KMS-11 (cell line): ENCODE results near the gene LGALS1.
A peak's percentile ranks its signal among the peaks of the same experiment; 100 is the strongest.

Experiments
- H2AFZ ChIP-seq: fragments of 200-600 bp; sonication (generic); 2 replicates; pipeline ENCODE4 v1.6.1; 2016; ENCODE audit warnings: antibody characterized with exemption, mixed run types, low read depth
- H3K27ac ChIP-seq: fragments of 200-600 bp; sonication (generic); 2 replicates; pipeline ENCODE4 v1.6.1; 2016; ENCODE audit warnings: mild to moderate bottlenecking, mixed run types
- H3K27me3 ChIP-seq: fragments of 200-600 bp; sonication (generic); 2 replicates; pipeline ENCODE4 v1.6.1; 2017; ENCODE audit warnings: mild to moderate bottlenecking, low read depth, mixed run types, moderate library complexity; ENCODE audit not compliant: insufficient read depth
- H3K36me3 ChIP-seq: fragments of 200-600 bp; sonication (generic); 2 replicates; pipeline ENCODE4 v1.6.1; 2017; ENCODE audit warnings: mild to moderate bottlenecking, mixed run types; ENCODE audit not compliant: insufficient read depth
- H3K4me1 ChIP-seq: fragments of 200-600 bp; sonication (generic); 2 replicates; pipeline ENCODE4 v1.6.1; 2016; ENCODE audit warnings: mild to moderate bottlenecking, low read depth, mixed run types; ENCODE audit not compliant: poor library complexity, severe bottlenecking
- H3K4me2 ChIP-seq: fragments of 200-600 bp; sonication (generic); 2 replicates; pipeline ENCODE4 v1.7.0; 2016; ENCODE audit warnings: mild to moderate bottlenecking, mixed run types
- H3K4me3 ChIP-seq: fragments of 200-600 bp; sonication (generic); IDR thresholded peaks from 2 replicates; pipeline ENCODE4 v1.6.1; 2017; ENCODE audit warnings: low read depth, low read length, mixed read lengths; ENCODE audit not compliant: insufficient read depth
- H3K79me2 ChIP-seq: fragments of 200-600 bp; sonication (generic); 2 replicates; pipeline ENCODE4 v1.6.1; 2016; ENCODE audit warnings: low read depth, mixed run types; ENCODE audit not compliant: insufficient read depth
- H3K9ac ChIP-seq: fragments of 200-600 bp; sonication (generic); 2 replicates; pipeline ENCODE4 v1.6.1; 2016; ENCODE audit warnings: mild to moderate bottlenecking, mixed run types
- H4K20me1 ChIP-seq: fragments of 200-600 bp; sonication (generic); 2 replicates; pipeline ENCODE4 v1.6.1; 2016; ENCODE audit warnings: mild to moderate bottlenecking, mixed run types; ENCODE audit not compliant: insufficient read depth
- TF ChIP-seq, protein P1 (sequence below): fragments of 200-600 bp; sonication (generic); conservative IDR thresholded peaks from 2 replicates; pipeline ENCODE4 v1.6.1; 2017; ENCODE audit warnings: low read depth, mild to moderate bottlenecking, antibody characterized with exemption, low read length, moderate library complexity, mixed read lengths

Gene LGALS1

DNA sequence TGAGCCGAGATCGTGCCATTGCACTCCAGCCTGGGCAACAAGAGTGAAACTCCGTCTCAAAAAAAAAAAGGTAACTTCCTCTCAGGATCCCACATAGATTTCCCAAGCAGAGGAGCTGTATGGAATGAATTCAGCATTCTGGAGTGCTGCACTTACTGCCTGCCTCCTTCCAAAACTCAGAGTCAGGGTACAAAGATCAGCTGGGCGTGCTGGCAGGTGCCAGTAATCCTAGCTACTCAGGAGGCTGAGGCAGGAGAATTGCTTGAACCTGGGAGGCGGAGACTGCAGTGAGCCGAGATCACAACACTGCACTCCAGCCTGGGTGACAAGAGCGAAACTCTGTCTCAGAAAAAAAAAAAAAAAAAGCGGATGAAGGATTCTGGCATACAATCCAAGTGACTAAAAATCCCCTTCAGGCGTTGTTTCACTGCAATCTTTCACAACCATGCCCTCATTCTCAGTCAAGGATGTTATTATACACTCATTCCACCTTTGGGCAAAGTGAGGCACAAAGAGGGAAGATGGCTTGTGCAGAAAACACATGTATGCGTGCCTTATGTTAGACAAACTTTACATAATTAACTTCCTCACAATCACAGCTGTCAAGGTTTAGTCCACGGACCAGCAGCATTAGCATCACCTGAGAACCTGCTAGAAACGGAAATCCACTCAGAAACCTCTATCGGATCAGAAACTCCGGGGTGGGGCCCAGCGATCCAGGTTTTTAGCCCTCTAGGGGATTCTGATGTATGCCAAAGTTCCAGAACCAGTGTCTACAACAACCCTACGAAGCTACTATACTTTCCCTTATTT lies 9.6 kb downstream of the LGALS1 start:
- H3K79me2 ChIP-seq, result peaks cover 12% of the 10 kb centered on the region; the same call in 1 of the 2 replicates
- TF ChIP-seq, protein P1, sequence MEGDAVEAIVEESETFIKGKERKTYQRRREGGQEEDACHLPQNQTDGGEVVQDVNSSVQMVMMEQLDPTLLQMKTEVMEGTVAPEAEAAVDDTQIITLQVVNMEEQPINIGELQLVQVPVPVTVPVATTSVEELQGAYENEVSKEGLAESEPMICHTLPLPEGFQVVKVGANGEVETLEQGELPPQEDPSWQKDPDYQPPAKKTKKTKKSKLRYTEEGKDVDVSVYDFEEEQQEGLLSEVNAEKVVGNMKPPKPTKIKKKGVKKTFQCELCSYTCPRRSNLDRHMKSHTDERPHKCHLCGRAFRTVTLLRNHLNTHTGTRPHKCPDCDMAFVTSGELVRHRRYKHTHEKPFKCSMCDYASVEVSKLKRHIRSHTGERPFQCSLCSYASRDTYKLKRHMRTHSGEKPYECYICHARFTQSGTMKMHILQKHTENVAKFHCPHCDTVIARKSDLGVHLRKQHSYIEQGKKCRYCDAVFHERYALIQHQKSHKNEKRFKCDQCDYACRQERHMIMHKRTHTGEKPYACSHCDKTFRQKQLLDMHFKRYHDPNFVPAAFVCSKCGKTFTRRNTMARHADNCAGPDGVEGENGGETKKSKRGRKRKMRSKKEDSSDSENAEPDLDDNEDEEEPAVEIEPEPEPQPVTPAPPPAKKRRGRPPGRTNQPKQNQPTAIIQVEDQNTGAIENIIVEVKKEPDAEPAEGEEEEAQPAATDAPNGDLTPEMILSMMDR, result no peak
- H3K27ac ChIP-seq, result no peak overlapping the region
- no peak overlapping the region for H3K9ac ChIP-seq
- H3K4me1 ChIP-seq, result peaks cover 14% of the 10 kb centered on the region
- H2AFZ ChIP-seq, result no peak overlapping the region
- no peaks in the 10 kb centered on the region for H3K36me3 ChIP-seq
- no peak overlapping the region; the same call in 1 of the 2 replicates for H3K4me2 ChIP-seq
- no peak overlapping the region for H3K4me3 ChIP-seq
- no peaks in the 10 kb centered on the region for H4K20me1 ChIP-seq
- H3K27me3 ChIP-seq, result no peaks in the 10 kb centered on the region

DNA sequence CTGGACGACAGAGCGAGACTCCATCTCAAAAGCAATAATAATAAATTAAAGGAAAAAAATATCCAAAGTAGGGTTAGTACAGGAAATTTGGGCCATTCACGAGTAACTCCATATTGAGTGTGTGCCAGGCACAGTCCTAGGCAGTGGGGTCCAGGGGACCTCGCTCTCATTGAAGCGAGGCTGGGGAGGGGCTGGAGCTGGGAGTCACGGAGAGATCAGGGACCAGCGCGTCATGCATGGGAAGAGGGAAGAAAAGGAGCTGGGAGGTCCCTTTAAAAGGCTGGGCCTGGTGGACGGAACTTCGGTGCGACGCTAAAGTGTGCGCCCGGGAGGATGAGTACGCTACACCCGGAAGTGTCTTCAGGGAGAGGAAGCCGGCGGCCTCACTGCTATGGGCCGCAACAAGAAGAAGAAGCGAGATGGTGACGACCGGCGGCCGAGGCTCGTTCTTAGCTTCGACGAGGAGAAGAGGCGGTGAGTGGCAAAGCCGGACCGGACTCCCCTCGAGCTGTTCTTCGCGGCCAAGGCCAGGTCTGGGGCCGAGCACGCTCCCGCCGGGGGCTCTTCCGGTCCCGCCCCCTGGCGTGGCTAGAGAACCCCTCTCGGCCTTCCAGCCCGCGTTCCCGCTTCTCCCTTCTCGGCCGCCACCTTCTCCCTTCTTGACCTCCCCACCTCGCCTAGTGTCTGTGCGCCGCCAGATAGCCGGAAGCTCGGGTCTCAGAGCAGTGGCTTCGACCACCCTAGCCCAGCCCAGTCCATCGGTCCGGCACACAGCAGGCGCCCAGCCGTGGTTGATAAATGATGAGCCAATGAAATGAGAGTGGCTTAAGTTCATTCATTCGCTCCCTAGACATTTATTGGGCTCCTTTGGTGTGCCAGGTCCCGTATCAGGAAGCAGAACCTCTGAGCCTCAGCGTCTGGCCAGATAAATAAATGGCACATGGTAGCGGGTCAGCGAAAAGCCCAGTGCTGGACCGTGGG lies 10.9 kb downstream of the LGALS1 start, which contains the start of gene NOL12:
Gene NOL12, plus strand, starts transcription at position 342 of the 981 bp plus-strand sequence. Its CDS starts 50 bp downstream, at position 392.
- peak within 1 kb of the TSS; percentile 41; the same call in 1 of the 2 replicates for H3K27ac ChIP-seq
- no peaks in the 10 kb centered on the region for H4K20me1 ChIP-seq
- no peak within 1 kb of the TSS for H3K4me3 ChIP-seq
- H3K36me3 ChIP-seq, result no peaks in the 10 kb centered on the region
- no peaks in the 10 kb centered on the region for H3K27me3 ChIP-seq
- H3K9ac ChIP-seq, result peak within 1 kb of the TSS; percentile 76
- peaks cover 12% of the 10 kb centered on the region; the same call in 1 of the 2 replicates for H3K79me2 ChIP-seq
- TF ChIP-seq, protein P1, result no peak
- H3K4me1 ChIP-seq, result peaks cover 12% of the 10 kb centered on the region
- H2AFZ ChIP-seq, result peak within 1 kb of the TSS; percentile 88
- peak within 1 kb of the TSS; percentile 83 for H3K4me2 ChIP-seq

DNA sequence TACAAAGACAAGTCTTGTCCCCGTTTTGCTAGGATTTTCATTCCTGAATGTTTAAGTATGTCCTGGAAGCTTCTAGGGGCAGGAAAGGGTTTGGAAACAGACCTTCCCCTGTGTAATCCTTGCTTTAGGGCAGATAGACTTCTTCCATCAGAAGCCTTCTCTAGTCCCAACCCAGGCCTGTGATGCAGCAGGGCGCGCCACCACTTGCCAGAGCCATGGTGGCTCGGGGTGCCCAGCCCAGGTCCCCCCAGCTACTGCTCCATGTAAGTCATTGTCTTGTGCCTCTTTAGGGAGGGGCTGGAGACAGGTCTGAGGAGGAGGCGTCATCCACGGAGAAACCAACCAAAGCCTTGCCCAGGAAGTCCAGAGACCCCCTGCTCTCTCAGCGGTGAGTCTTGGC lies 15.0 kb downstream of the LGALS1 start:
- Histone ChIP-seq H3K79me2 (peaks cover 12% of the 10 kb centered on the region; the same call in 1 of the 2 replicates), H2AFZ (no peak overlapping the region), H3K4me3 (no peak overlapping the region), H4K20me1 (no peaks in the 10 kb centered on the region), H3K4me1 (peaks cover 5% of the 10 kb centered on the region), H3K9ac (no peak overlapping the region), H3K27me3 (no peaks in the 10 kb centered on the region), H3K4me2 (no peak overlapping the region), H3K36me3 (no peaks in the 10 kb centered on the region; the same call in 1 of the 2 replicates), H3K27ac (no peak overlapping the region)
- TF ChIP-seq, protein P1, result no peak

DNA sequence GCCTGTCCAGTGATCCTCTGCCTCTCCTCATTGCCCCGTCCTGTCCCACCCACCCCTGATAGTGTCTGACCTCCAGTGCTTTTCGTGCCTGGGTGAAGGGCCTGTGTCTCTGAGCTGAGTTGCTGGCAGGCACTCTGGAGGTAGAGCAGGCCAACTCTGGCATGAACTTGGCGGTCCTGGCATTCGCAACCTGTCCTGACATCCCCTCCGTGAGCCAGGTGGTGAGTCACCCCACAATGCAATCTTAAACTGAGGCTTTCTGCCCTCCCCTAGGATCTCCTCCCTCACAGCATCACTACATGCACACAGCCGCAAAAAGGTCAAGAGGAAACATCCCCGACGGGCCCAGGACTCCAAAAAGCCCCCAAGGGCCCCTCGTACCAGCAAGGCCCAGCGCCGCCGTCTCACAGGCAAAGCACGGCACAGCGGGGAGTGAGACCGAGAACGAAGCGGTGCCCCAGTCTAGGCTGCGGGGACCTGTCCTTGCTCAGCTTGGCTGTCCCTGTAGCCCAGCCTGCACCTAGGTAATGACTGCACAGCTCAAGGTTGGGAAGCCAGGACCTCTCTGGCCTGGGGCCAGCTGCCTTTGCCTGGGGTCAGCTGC lies 15.6 kb downstream of the LGALS1 start:
- Histone ChIP-seq H3K4me1 (peaks cover 5% of the 10 kb centered on the region), H3K4me3 (no peak overlapping the region), H3K36me3 (no peaks in the 10 kb centered on the region; the same call in 1 of the 2 replicates), H3K79me2 (peaks cover 12% of the 10 kb centered on the region; the same call in 1 of the 2 replicates), H4K20me1 (no peaks in the 10 kb centered on the region), H3K9ac (no peak overlapping the region), H2AFZ (no peak overlapping the region), H3K4me2 (no peak overlapping the region), H3K27me3 (no peaks in the 10 kb centered on the region), H3K27ac (no peak overlapping the region)
- TF ChIP-seq, protein P1, result no peak
